WTC11 (cell line): ENCODE results near the gene IPO4.

Source experiments
- CBFB ChIP-seq: sonication (generic); formaldehyde crosslinking; IDR thresholded peaks from 2 replicates; pipeline ENCODE4 v1.8.1; 2022; ENCODE audit warnings: mild to moderate bottlenecking, low read depth, missing genetic modification reagents
- NFE2L1 ChIP-seq: sonication (generic); formaldehyde crosslinking; IDR thresholded peaks from 2 replicates; pipeline ENCODE4 v1.8.1; 2023; ENCODE audit warnings: missing genetic modification reagents
- SP1 ChIP-seq: sonication (generic); formaldehyde crosslinking; conservative IDR thresholded peaks from 2 replicates; pipeline ENCODE4 v1.8.1; 2022; ENCODE audit warnings: missing genetic modification reagents
- TF ChIP-seq, protein P1 (sequence below): fragments of 200-600 bp; IDR thresholded peaks from 2 replicates; pipeline ENCODE4 v1.8.0; 2022; ENCODE audit warnings: antibody characterized with exemption
- TF ChIP-seq, protein P2 (sequence below): sonication (generic); formaldehyde crosslinking; IDR thresholded peaks from 2 replicates; pipeline ENCODE4 v1.8.0; 2022; ENCODE audit warnings: mild to moderate bottlenecking, missing genetic modification reagents
- TF ChIP-seq, protein P3 (sequence below): sonication (generic); formaldehyde crosslinking; IDR thresholded peaks from 2 replicates; pipeline ENCODE4 v1.8.1; 2023; ENCODE audit warnings: mild to moderate bottlenecking, missing genetic modification reagents, moderate library complexity
- TF ChIP-seq, protein P4 (sequence below): fragments of 250-450 bp; sonication (Bioruptor Pico); IDR thresholded peaks from 2 replicates; pipeline ENCODE4 v2.1.2; 2022; ENCODE audit warnings: mild to moderate bottlenecking, moderate library complexity
- TF ChIP-seq, protein P5 (sequence below): sonication (generic); formaldehyde crosslinking; IDR thresholded peaks from 2 replicates; pipeline ENCODE4 v1.8.0; 2022; ENCODE audit warnings: mild to moderate bottlenecking, missing genetic modification reagents

DNA sequence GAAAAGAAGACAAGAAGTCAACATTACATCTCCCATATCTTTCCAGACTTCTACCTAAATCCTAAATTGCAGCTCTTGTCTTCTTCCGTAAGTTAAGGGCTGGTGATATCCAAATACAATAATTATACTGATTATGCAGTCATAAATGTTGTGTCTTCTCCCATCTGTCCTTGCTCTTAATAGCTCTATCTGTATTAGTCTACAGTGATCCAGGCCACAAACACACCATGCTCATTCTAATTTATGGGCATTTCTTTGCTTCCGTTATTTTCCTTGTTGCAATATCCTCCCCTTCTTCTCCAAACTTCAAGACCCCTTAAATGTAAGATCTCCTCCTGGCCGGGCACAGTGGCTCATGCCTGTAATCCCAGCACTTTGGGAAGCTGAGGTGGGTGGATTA is 30.9 kb upstream of the IPO4 start:
- TF ChIP-seq, protein P1, sequence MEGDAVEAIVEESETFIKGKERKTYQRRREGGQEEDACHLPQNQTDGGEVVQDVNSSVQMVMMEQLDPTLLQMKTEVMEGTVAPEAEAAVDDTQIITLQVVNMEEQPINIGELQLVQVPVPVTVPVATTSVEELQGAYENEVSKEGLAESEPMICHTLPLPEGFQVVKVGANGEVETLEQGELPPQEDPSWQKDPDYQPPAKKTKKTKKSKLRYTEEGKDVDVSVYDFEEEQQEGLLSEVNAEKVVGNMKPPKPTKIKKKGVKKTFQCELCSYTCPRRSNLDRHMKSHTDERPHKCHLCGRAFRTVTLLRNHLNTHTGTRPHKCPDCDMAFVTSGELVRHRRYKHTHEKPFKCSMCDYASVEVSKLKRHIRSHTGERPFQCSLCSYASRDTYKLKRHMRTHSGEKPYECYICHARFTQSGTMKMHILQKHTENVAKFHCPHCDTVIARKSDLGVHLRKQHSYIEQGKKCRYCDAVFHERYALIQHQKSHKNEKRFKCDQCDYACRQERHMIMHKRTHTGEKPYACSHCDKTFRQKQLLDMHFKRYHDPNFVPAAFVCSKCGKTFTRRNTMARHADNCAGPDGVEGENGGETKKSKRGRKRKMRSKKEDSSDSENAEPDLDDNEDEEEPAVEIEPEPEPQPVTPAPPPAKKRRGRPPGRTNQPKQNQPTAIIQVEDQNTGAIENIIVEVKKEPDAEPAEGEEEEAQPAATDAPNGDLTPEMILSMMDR: no peak
- TF ChIP-seq, protein P2, sequence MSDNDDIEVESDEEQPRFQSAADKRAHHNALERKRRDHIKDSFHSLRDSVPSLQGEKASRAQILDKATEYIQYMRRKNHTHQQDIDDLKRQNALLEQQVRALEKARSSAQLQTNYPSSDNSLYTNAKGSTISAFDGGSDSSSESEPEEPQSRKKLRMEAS (CRISPR knock-in tag): no peak
- TF ChIP-seq, protein P3, sequence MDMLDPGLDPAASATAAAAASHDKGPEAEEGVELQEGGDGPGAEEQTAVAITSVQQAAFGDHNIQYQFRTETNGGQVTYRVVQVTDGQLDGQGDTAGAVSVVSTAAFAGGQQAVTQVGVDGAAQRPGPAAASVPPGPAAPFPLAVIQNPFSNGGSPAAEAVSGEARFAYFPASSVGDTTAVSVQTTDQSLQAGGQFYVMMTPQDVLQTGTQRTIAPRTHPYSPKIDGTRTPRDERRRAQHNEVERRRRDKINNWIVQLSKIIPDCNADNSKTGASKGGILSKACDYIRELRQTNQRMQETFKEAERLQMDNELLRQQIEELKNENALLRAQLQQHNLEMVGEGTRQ (CRISPR knock-in tag): no peak
- TF ChIP-seq, protein P4, sequence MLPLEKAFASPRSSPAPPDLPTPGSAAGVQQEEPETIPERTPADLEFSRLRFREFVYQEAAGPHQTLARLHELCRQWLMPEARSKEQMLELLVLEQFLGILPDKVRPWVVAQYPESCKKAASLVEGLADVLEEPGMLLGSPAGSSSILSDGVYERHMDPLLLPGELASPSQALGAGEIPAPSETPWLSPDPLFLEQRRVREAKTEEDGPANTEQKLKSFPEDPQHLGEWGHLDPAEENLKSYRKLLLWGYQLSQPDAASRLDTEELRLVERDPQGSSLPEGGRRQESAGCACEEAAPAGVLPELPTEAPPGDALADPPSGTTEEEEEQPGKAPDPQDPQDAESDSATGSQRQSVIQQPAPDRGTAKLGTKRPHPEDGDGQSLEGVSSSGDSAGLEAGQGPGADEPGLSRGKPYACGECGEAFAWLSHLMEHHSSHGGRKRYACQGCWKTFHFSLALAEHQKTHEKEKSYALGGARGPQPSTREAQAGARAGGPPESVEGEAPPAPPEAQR (CRISPR knock-in tag): no peak
- TF ChIP-seq CBFB (CRISPR knock-in tag) (no peak), NFE2L1 (no peak), SP1 (CRISPR knock-in tag) (no peak)
- TF ChIP-seq, protein P5, sequence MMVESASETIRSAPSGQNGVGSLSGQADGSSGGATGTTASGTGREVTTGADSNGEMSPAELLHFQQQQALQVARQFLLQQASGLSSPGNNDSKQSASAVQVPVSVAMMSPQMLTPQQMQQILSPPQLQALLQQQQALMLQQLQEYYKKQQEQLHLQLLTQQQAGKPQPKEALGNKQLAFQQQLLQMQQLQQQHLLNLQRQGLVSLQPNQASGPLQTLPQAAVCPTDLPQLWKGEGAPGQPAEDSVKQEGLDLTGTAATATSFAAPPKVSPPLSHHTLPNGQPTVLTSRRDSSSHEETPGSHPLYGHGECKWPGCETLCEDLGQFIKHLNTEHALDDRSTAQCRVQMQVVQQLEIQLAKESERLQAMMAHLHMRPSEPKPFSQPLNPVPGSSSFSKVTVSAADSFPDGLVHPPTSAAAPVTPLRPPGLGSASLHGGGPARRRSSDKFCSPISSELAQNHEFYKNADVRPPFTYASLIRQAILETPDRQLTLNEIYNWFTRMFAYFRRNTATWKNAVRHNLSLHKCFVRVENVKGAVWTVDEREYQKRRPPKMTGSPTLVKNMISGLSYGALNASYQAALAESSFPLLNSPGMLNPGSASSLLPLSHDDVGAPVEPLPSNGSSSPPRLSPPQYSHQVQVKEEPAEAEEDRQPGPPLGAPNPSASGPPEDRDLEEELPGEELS (CRISPR knock-in tag): no peak
